ENCODE data around the gene MOV10L1.
"Not testable (repeated sequence)": the region's sequence is repeated elsewhere in the genome, so short reads cannot be mapped to it uniquely, and the experiment has no call there.

Gene MOV10L1

DNA sequence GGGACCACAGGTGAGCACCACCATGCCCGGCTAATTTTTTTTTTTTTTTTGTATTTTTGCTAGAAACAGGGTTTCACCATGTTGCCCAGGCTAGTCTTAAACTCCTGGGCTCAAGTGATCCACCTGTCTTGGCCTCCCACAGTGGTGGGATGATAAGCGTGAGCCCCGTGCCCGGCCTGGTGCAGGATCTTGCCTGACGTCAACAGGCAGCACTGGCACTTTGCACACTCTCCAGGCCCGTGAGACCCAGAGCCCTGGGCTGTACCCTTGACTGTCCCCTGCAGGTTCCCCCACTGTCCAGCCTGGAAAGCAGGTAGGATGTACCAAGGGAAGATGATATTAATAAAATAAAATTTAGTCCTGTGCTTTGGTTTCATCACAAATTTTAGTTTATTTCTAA, 51.7 kb downstream of the MOV10L1 start:
- no peak for DNase-seq

GRCh38 chr22:50141891-50142363, 52.1 kb downstream of the MOV10L1 start:
- peak; percentile 26 for DNase-seq

DNA sequence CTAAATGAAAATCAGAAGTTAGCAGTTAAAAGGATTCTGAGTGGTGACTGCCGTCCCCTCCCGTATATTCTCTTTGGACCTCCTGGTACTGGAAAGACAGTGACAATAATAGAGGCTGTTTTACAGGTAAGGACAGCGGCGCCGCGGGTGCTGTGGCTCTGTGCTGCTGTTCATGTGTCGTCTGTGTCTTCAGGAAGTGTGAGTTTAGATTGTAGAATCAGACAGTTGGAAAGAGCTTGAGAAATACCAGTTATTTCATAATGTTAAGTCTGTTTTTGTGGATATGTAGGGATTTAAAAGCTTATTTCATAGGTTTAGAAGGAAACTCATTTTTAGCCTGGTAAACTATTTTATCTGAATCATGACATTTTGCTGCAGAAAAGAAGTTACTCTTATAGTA, 53.3 kb downstream of the MOV10L1 start:
- DNase-seq: no peak

- no peak for DNase-seq
Observed at GRCh38 chr22:50144005-50144614, 54.3 kb downstream of the MOV10L1 start.

DNA sequence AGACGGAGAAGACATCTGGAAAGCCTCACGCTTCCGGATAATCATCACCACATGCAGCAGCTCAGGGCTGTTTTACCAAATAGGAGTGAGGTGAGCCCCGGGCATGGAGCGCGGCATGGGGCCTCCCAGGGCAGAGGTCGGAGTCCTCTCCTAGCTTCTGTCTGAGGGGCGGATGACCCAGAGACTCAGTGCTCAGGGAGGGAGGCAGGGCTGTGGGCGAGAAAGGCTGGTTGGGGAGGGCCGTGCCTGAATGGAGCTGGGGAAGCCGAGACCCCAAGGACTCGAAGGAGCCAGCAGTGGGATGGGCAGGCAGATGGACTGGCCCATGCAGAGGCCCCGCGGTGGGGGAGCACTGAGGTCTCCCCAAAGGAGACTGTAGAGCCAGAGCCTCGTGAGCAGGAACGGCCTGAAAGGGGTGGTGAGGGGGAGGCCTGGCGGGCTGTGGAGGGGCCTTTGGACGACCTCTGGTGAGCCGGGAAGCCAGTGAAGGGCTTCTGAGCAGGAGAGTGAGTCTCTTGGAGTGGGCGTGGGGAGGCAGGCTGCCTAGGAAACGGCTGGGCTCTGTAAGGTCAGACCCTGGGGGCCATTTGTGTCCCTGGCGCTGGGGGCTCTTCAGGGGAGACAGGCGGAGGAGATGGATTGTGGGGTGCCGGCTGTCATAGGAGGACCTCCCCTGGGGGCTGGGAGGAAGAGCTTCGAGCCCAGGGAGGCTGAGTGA, 56.1 kb downstream of the MOV10L1 start:
- DNase-seq: no peak

DNA sequence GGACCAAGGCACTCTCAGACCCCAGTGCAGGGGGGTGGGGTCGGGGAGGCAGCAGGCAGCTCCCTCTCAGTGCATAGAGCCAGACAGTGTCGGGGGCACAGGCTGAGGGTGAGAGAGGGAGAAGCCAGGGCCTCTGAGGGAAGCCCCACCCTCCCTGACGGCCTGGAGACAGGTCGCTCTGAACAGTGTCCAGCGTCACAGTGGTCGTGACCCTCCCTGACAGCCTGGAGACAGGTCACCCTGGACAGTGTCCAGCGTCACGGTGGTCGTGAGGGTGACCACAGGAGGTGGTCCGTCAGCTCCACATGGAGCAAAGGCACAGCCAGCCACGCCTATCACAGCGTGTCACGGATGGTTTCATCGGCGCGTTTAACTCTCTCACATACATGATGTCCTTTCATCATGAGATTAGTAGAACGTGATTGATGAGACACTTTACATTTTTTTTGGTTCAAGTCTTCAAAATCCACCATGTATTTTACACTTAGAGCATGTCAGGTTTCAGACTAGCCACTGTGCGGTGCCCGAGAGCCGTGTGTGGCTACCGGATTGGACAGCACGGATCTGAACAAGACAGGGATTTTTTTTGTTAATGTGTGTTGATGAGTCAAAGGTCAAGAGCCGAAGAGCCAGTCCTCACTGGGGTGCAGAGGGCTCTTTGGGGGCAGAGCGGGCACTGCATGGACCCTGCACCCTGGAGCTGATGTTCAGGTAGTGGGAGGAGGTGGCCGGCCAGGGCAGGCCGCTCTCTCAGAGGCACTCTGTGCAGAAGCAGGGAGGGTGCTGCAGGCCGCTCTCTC, 56.8 kb downstream of the MOV10L1 start:
- peak; percentile 52 for DNase-seq

DNA sequence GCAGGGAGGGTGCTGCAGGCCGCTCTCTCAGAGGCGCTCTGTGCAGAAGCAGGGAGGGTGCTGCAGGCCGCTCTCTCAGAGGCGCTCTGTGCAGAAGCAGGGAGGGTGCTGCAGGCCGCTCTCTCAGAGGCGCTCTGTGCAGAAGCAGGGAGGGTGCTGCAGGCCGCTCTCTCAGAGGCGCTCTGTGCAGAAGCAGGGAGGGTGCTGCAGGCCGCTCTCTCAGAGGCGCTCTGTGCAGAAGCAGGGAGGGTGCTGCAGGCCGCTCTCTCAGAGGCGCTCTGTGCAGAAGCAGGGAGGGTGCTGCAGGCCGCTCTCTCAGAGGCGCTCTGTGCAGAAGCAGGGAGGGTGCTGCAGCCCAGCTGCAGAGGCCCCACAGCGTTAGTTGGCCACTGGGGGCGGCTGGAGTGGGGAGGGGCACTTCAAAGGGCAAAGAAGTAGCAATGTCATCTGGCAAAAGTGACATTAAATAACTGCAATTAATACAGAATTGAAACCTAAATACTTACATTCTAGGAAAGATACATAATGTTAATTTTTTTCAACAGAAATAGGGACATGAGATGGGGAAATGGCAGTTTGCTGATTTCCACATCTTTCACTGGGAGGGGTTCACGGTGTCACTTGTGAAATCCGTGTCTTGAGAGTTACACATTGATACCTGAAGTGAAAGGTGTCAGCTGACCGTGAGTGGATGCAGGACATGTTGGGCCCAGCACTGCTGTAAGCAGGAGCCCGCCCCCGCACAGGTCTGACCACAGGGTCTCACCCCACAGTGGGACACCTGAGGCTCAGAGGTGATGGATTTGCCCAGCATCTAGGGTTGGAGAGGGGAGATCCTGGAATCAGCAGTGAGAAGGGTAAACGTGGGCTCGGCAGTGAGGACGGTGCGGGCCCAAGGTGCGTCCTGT, 57.7 kb downstream of the MOV10L1 start:
- not testable (repeated sequence) for DNase-seq

DNA sequence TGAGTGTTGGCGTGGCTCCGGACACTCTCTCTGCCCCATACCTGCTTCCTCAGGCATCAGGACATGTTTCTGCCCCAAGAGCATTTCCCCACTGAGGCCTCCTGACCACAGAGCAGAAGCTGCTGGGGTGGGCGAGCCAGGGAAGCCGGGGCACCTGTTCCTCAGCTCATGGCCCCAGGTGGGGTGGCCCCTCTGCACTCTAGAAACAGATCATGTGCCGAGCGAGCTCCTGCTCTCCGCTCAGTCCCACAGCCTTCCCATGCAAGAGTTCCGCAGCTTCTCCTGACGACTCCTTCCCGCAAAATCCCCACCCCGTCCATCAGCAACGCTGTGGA, 58.3 kb downstream of the MOV10L1 start:
- DNase-seq: no peak

GRCh38 chr22:50148991-50149721, 59.4 kb downstream of the MOV10L1 start:
- DNase-seq: peak; percentile 73

DNA sequence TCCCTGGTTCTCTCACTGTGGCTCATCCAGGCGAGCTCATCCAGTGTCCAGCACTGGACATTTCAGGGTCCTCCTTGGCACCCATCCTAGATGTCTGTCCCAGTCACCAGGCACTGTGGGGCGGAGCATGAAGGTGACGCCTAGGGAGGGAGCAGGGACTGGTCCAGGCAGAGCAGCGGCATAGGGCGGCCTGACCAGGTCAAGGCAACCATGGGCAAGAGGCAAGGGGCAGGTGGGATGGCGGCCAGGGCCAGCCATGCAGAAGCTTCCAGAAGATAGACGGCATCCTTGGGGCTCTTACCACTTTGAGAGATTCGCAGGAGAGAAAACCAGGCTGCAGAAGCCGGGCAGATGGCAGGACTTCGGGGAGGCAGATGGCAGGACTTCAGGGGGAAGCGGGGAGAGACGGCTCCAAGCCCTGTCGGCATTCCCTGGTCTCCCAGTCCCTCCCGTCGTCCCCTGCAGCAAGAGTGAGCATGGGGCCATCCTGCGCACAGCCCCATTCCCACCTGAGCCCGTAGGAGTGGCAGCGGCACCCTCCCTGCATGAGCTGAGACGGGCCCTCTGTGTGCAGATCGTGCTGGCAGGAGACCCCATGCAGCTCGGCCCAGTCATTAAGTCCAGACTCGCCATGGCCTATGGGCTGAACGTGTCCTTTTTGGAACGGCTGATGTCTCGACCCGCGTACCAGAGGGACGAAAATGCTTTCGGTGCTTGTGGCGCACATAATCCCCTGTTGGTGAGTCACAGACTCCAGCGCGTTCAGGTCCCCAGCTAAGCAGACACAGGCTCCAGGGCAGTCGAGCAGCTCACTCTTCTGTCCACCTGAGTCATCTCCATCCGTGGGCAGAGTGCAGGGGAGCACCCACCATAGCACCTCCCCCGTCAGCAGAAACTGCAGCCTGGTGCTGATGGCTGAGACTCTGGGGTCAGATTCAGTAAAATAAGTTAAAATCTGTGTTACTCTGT, 60.6 kb downstream of the MOV10L1 start:
- no peak for DNase-seq

GRCh38 chr22:50151571-50152537, 62.0 kb downstream of the MOV10L1 start:
- no peak for DNase-seq

DNA sequence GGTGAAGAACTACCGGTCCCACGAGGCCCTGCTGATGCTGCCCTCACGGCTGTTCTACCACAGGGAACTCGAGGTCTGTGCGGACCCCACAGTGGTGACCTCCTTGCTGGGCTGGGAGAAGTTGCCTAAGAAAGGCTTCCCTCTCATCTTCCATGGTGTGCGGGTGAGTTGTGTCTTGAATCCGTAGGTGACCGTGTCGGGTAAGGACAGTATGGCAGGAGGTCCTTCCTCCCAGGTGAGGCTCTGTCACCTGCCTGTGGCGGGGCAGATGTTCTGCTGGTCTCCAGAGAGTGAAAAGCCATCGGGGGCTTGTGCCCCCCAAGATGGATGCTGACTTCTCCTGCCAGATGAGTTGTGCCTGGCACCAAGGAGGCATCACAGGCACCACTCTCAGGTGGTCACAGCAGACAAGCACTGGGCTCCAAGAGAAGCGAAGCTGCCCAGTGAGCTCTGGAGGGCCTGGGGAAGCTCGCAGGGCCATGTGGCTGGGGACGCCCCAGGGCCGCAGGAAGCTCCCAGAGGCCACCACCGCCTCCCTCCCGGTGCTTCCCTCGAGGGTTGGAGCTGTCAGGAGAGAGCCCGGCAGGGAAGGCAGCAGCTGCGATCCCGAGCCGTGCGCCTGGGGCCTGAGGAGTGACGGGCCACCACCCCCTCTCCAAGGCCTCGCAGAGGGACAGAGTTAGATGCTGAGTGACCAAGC, 63.4 kb downstream of the MOV10L1 start:
- no peak for DNase-seq

DNA sequence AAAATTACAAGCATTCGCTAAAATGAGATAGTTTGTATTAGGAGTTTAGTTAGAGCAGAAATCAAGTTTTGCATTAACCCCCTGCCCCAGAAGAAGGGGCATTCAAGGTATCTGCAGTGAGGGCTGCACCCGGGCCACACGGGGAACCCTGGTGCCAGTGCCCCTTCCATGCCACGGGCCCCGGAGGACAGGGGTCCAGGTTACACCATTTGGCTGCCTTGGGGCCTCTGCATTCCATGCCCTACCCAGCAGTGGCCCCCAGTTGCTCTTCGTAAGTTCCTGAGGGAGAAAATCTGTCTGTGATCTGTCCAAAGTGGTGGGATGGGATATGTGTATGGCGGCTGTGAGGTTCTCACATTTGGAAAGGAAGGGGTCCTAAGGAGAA, 63.9 kb downstream of the MOV10L1 start:
- DNase-seq: no peak

- DNase-seq: no peak
Observed at GRCh38 chr22:50157709-50158375, 68.0 kb downstream of the MOV10L1 start.

- DNase-seq: no peak
Observed at GRCh38 chr22:50160947-50161346, 71.1 kb downstream of the MOV10L1 start.

DNA sequence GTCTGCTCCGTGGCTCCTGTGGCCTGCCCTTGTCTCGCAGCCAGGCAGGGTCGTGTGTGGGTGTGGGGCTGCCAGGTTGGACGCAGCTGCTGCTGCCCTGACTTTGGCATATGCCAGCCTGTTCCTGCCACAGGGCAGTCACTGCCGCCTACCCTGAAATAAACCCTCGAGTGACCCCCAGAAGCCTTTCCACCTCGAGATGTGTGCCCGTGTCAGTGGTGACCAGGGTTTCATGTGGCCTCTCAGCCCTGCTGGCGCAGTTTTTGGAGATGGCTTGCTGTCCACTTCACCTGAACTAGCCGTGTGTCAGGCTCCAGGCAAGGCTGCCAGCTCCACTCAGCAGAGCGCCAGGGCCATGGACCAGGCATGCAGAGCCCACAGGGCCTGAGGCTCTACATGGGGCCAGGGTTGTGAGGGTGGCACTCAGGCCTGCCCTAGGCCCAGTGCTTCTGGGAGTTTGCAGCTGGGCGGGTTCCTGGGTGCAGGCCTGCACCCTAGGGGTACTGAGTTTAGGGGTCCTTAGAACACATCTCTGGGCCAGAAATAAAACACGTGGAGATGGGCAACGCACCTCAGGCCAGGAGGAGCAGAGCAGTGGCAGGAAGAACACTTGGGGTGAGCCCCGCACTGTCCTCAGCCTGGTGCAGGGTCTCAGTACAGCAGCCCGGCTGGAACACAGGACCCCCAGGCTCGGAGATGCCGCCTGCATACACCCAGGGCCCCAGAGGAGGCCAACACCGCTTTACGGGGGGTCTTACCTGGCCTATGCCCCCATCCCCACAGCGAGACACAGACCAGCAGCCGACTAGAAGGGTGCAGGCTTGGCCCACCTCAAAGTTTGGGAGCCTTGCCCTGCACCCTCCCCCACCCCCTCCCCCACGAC, 71.9 kb downstream of the MOV10L1 start:
- no peak for DNase-seq

- no peak for DNase-seq
Observed at GRCh38 chr22:50162391-50162956, 72.7 kb downstream of the MOV10L1 start.
